ENCODE data around the gene SPAG5.

DNA sequence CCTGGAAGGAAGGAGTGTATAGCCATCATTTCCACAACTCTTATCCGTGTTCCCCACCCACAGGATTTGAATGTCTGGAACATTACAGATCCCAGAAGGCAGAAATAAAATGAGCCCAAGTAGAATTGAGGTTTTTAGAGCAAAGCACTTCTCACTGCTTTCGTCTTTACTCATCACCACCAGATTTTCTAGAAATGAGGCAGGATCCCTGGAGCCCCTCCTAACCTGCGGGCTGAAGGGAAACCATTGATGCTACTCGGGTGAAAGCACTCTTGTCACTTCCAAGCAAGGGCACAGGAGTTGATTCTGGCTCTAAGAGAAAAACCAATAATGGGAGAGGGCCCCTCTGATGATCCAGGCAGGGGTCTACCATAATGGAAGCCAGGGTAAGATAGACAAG is 19.3 kb downstream of the SPAG5 start:
- TF ChIP-seq, protein P1, sequence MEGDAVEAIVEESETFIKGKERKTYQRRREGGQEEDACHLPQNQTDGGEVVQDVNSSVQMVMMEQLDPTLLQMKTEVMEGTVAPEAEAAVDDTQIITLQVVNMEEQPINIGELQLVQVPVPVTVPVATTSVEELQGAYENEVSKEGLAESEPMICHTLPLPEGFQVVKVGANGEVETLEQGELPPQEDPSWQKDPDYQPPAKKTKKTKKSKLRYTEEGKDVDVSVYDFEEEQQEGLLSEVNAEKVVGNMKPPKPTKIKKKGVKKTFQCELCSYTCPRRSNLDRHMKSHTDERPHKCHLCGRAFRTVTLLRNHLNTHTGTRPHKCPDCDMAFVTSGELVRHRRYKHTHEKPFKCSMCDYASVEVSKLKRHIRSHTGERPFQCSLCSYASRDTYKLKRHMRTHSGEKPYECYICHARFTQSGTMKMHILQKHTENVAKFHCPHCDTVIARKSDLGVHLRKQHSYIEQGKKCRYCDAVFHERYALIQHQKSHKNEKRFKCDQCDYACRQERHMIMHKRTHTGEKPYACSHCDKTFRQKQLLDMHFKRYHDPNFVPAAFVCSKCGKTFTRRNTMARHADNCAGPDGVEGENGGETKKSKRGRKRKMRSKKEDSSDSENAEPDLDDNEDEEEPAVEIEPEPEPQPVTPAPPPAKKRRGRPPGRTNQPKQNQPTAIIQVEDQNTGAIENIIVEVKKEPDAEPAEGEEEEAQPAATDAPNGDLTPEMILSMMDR (IDR thresholded peaks at IDR 0.05; ENCODE audit: low read depth, low read length, poor library complexity, severe bottlenecking): no peak
- TF ChIP-seq EZH2phosphoT487 (IDR thresholded peaks at IDR 0.05; ENCODE audit: borderline replicate concordance, low read length): no peak

Data from DOHH2 (cell line).